CD4-positive, alpha-beta T cell (primary cell): ENCODE data around the gene LDLRAD4. TPM values are rescaled to one million over a fixed set of nuclear protein-coding genes. Genes with fewer than 3 reads are reported as not detected.

Source experiments
- ATAC-seq: fragments of 200-7000 bp; cut with Tn5 transposase; one replicate; pipeline ENCODE4 v1.10.0; 2022; ENCODE audit warnings: mild to moderate bottlenecking; ENCODE audit not compliant: poor library complexity
- CTCF ChIA-PET: fragments of 350-600 bp; sonication (Branson Sonifier 250); formaldehyde crosslinking; loops from one replicate; lab custom pipeline; 2021; ENCODE audit warnings: antibody characterized with exemption, inconsistent platforms; lab: Charles Lee
- POLR2A ChIA-PET: fragments of 350-600 bp; sonication (Branson Sonifier 250); formaldehyde crosslinking; loops from one replicate; lab custom pipeline; 2021; ENCODE audit warnings: antibody characterized with exemption, inconsistent platforms; lab: Charles Lee
- DNase-seq, 14 experiments: peaks; one replicate each; pipeline ENCODE4 v3.0.0-alpha.2; 2013 to 2020; ENCODE audit warnings: mixed read lengths in 2 of 14
- H3K27ac ChIP-seq, 2 donors: one replicate each; pipeline versions ENCODE4 v1.5.1 to v1.7.0; 2013; ENCODE audit warnings: low read length in 2 of 2, low read depth in 1 of 2, mild to moderate bottlenecking in 1 of 2
- H3K27me3 ChIP-seq, 2 experiments: 1 replicate in 1 of 2; 2 replicates in 1 of 2; pipeline versions ENCODE4 v1.6.1 to v1.7.0; 2013; ENCODE audit warnings: low read length in 2 of 2, control low read depth in 1 of 2, mild to moderate bottlenecking in 1 of 2, moderate library complexity in 1 of 2; ENCODE audit not compliant: insufficient read depth in 2 of 2, control insufficient read depth in 1 of 2
- H3K36me3 ChIP-seq: one replicate; pipeline ENCODE4 v1.6.1; 2013; ENCODE audit warnings: low read length, control low read depth; ENCODE audit not compliant: insufficient read depth
- H3K4me1 ChIP-seq: one replicate; pipeline ENCODE4 v1.6.1; 2013; ENCODE audit warnings: low read length, control low read depth; ENCODE audit not compliant: insufficient read depth
- H3K4me3 ChIP-seq: one replicate; pipeline ENCODE4 v1.5.1; 2013; ENCODE audit warnings: mild to moderate bottlenecking, low read length, moderate library complexity
- H3K9me3 ChIP-seq, 2 experiments: 1 replicate in 1 of 2; 2 replicates in 1 of 2; pipeline versions ENCODE4 v1.6.1 to v1.7.0; 2013; ENCODE audit warnings: low read length in 2 of 2, mild to moderate bottlenecking in 2 of 2, control low read depth in 1 of 2, moderate library complexity in 1 of 2; ENCODE audit not compliant: control insufficient read depth in 1 of 2, insufficient read depth in 1 of 2
- H3K27ac Mint-ChIP-seq: one replicate; pipeline ENCODE4 v1.8.0; 2020; ENCODE audit warnings: mixed read lengths
- H3K27me3 Mint-ChIP-seq: one replicate; pipeline ENCODE4 v1.8.0; 2021; ENCODE audit warnings: mixed read lengths
- H3K36me3 Mint-ChIP-seq: one replicate; pipeline ENCODE4 v1.8.0; 2021; ENCODE audit warnings: low read depth, mixed read lengths
- H3K4me1 Mint-ChIP-seq: one replicate; pipeline ENCODE4 v1.8.0; 2021; ENCODE audit warnings: low read depth, mixed read lengths
- H3K4me3 Mint-ChIP-seq: one replicate; pipeline ENCODE4 v1.8.0; 2020; ENCODE audit warnings: mild to moderate bottlenecking, mixed read lengths
- H3K9me3 Mint-ChIP-seq: one replicate; pipeline ENCODE4 v1.8.0; 2020; ENCODE audit warnings: mixed read lengths
- CTCF ChIP-seq: fragments of 200-600 bp; IDR thresholded peaks from one replicate; pipeline ENCODE4 v1.8.0; 2022; ENCODE audit warnings: antibody characterized with exemption, mild to moderate bottlenecking
- intact Hi-C, 2 experiments: fragments of 100-400 bp; cut with DNase I in 1 of 2; cut with micrococcal nuclease in 1 of 2; formaldehyde crosslinking; loops; one replicate each; pipeline versions ENCODE4 v1.15.1 to v1.9.0; 2023 to 2025; cut with DNase I, micrococcal nuclease
- total RNA-seq, 174 experiments: library from RNA in 2 of 174; stranded (reverse) in 2 of 174; gene quantifications; one replicate each; pipeline ENCODE4 v1.2.3 and lab custom pipeline; 2021 to 2026

Gene LDLRAD4
- total RNA-seq, 2 experiments from 2014 or later = 51.9 to 52.7 TPM

- H3K9me3 ChIP-seq = peaks cover 0 to 7% of the 10 kb centered on the region in 2 experiments
- H3K27me3 Mint-ChIP-seq = no peaks in the 10 kb centered on the region
- no peaks in the 10 kb centered on the region for H3K9me3 Mint-ChIP-seq
- DNase-seq = peak in 2 of 14 experiments; percentile 22 to 32
- TF ChIP-seq CTCF = no peak
- no peak overlapping the region for H3K4me3 Mint-ChIP-seq
- intact Hi-C loops = no loop called here
- peaks cover 74% of the 10 kb centered on the region for H3K4me1 Mint-ChIP-seq
- H3K36me3 Mint-ChIP-seq = peaks cover 6% of the 10 kb centered on the region
- H3K4me3 ChIP-seq = no peak overlapping the region
- peaks cover 44% of the 10 kb centered on the region for H3K4me1 ChIP-seq
- H3K36me3 ChIP-seq = no peaks in the 10 kb centered on the region
- H3K27ac Mint-ChIP-seq = peak overlapping the region; percentile 55
- no peak overlapping the region for H3K27ac ChIP-seq
- POLR2A ChIA-PET = interaction anchor here (1.1 to 1.3 kb wide), 2 partner anchors 9 to 271 kb away, joined by 3 to 4 read pairs; partner anchors contain the start of gene FAM210A
- CTCF ChIA-PET = interaction anchor here (0.6 kb wide), 1 partner anchor 237 kb away, joined by 3 read pairs; the partner anchor contains the start of gene LDLRAD4
- ATAC-seq = peak; percentile 27
- no peaks in the 10 kb centered on the region for H3K27me3 ChIP-seq
These were observed 236.9 kb downstream of the LDLRAD4 start for GRCh38 chr18:13455471-13455870.

DNA sequence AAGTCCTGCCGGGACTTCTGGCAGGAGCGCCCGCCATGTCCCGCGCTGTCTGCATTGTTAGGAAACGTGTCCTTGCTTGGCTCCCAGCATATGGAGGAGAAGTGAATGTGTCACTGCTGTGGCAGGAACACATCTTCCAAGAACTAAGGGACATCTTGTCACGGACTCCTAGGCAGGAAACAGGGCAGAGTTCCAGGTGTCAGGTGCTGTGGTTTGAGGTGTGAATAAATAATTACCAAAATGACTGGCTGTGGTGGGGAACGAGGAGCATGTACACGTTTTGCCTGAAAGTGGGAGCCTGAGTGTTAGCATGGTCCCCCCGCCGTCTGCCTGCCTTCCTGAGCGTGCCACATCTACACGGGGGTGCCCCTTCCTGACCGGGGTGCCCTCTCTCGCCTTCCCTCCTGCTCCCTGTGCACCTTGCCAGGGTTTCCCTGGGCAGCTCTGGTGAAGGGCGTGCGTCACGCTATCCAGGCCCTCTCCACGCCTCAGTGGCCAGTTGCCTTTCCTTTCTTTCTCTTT, 237.5 kb downstream of the LDLRAD4 start:
- Histone ChIP-seq H3K36me3 (no peaks in the 10 kb centered on the region), H3K4me1 (peaks cover 42% of the 10 kb centered on the region), H3K27me3 (no peaks in the 10 kb centered on the region), H3K9me3 (peaks cover 0 to 7% of the 10 kb centered on the region in 2 experiments), H3K4me3 (no peak overlapping the region), H3K27ac (no peak overlapping the region)
- H3K27ac Mint-ChIP-seq = peak overlapping the region; percentile 55
- no peaks in the 10 kb centered on the region for H3K9me3 Mint-ChIP-seq
- peak overlapping the region; percentile 63 for H3K4me3 Mint-ChIP-seq
- TF ChIP-seq CTCF = no peak
- DNase-seq (peak in 5 of 14 experiments; percentile 31 to 55 (median 42)), ATAC-seq (peak; percentile 55)
- peaks cover 74% of the 10 kb centered on the region for H3K4me1 Mint-ChIP-seq
- ChIA-PET CTCF (interaction anchor here (0.6 kb wide), 2 partner anchors 237 to 621 kb away, joined by 3 to 4 read pairs; partner anchors contain the start of gene LDLRAD4), POLR2A (interaction anchor here (1.1 to 1.3 kb wide), 2 partner anchors 9 to 270 kb away, joined by 3 to 4 read pairs; partner anchors contain the start of gene FAM210A)
- H3K27me3 Mint-ChIP-seq = no peaks in the 10 kb centered on the region
- intact Hi-C loops = no loop called here
- peaks cover 6% of the 10 kb centered on the region for H3K36me3 Mint-ChIP-seq

DNA sequence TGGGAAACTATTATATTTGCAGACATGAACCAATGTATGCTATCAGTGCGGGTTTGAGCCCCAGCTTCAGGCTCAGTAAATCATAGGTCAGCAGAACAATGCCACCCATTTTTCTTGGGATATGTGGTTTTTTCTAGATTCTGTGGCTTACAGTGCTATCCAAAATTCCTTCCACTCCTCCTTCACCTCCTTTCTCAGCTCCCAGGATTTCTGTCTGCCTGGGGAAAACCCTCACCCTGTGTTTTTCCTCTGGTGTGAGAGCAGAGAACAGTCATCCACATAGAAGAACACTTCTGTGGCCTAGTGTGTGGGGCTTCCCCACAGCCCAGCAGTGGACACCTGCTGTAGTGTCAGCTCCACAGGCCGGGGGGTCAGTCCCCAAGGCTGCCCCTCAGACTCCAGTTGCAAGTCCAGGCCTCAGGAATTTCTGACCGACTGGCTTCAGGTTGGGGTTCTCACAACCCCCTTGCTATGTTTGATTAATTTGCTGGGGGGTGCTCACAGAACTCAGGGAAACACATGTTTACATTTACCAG, 238.2 kb downstream of the LDLRAD4 start:
- Histone ChIP-seq H3K27ac (no peak overlapping the region), H3K27me3 (no peaks in the 10 kb centered on the region), H3K4me1 (peaks cover 46% of the 10 kb centered on the region), H3K4me3 (no peak overlapping the region), H3K9me3 (peaks cover 0 to 7% of the 10 kb centered on the region in 2 experiments), H3K36me3 (no peaks in the 10 kb centered on the region)
- ATAC-seq (no peak), DNase-seq (peak in 2 of 14 experiments; percentile 1 to 17)
- peak overlapping the region; percentile 55 for H3K27ac Mint-ChIP-seq
- ChIA-PET POLR2A (no interaction called here), CTCF (interaction anchor here (0.6 kb wide), 1 partner anchor 621 kb away, joined by 4 read pairs; no protein-coding TSS in a partner anchor)
- intact Hi-C loops = no loop called here
- H3K36me3 Mint-ChIP-seq = peaks cover 6% of the 10 kb centered on the region
- TF ChIP-seq CTCF = no peak
- no peak overlapping the region for H3K4me3 Mint-ChIP-seq
- H3K4me1 Mint-ChIP-seq = peaks cover 74% of the 10 kb centered on the region
- H3K9me3 Mint-ChIP-seq = no peaks in the 10 kb centered on the region
- H3K27me3 Mint-ChIP-seq = no peaks in the 10 kb centered on the region
